Astrocyte (in vitro differentiated cells and primary cell): ENCODE results near the gene SLC39A10.

Source experiments
- EZH2 ChIP-seq: IDR thresholded peaks from 2 replicates; pipeline ENCODE4 v1.6.1; 2012; ENCODE audit warnings: mild to moderate bottlenecking, low read length, inconsistent platforms; ENCODE audit not compliant: insufficient read depth
- TF ChIP-seq, protein P1 (sequence below): IDR thresholded peaks from 2 replicates; pipeline ENCODE4 v1.5.1; 2011; ENCODE audit warnings: low read depth, mild to moderate bottlenecking, inconsistent platforms, low read length, moderate library complexity; ENCODE audit not compliant: insufficient read depth

DNA sequence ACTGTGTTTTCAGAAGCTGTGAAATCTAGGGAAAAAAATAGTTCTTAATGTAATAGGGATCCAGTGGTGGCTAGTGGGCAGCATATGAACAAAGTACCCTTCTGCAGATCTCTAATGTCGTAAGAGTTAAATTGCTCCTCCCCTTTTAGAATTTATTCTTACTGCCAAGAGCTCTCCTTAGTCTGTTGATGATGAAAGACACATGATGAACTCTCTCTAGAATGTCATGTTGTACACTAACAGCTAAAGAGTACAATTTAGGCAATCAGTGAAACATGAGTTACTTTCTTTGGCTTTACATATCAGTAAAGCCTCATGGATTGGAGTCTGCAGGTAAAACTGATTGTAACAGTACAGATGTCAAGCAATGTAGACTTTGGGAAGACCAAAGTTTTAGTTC lies 84.2 kb downstream of the SLC39A10 start:
- TF ChIP-seq EZH2 = no peak
- TF ChIP-seq, protein P1, sequence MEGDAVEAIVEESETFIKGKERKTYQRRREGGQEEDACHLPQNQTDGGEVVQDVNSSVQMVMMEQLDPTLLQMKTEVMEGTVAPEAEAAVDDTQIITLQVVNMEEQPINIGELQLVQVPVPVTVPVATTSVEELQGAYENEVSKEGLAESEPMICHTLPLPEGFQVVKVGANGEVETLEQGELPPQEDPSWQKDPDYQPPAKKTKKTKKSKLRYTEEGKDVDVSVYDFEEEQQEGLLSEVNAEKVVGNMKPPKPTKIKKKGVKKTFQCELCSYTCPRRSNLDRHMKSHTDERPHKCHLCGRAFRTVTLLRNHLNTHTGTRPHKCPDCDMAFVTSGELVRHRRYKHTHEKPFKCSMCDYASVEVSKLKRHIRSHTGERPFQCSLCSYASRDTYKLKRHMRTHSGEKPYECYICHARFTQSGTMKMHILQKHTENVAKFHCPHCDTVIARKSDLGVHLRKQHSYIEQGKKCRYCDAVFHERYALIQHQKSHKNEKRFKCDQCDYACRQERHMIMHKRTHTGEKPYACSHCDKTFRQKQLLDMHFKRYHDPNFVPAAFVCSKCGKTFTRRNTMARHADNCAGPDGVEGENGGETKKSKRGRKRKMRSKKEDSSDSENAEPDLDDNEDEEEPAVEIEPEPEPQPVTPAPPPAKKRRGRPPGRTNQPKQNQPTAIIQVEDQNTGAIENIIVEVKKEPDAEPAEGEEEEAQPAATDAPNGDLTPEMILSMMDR = no peak
